Limb (tissue), 2 donors: ENCODE measurements around the gene EPHB4.
"Not testable (repeated sequence)": the region's sequence is repeated elsewhere in the genome, so short reads cannot be mapped to it uniquely, and the experiment has no call there.

Experiments used
- DNase-seq, 2 donors: peaks; one replicate each; pipeline ENCODE4 v3.0.0-alpha.2; 2016; ENCODE audit errors: extremely low spot score in 2 of 2

Gene EPHB4

GRCh38 chr7:100822236-100823139 lies 4.8 kb downstream of the EPHB4 start:
- DNase-seq, result no peak

GRCh38 chr7:100819586-100819985 lies 7.7 kb downstream of the EPHB4 start:
- no peak for DNase-seq

GRCh38 chr7:100818825-100819224 lies 8.5 kb downstream of the EPHB4 start:
- no peak for DNase-seq

GRCh38 chr7:100818366-100818765 lies 9.0 kb downstream of the EPHB4 start:
- no peak for DNase-seq

GRCh38 chr7:100817097-100817496 lies 10.2 kb downstream of the EPHB4 start:
- DNase-seq, result no peak

- DNase-seq, result not testable (repeated sequence)
Measured at GRCh38 chr7:100816515-100816914, 10.8 kb downstream of the EPHB4 start.

GRCh38 chr7:100812729-100813128 lies 14.6 kb downstream of the EPHB4 start:
- no peak for DNase-seq

- DNase-seq, result no peak
Measured at GRCh38 chr7:100811480-100811879, 15.8 kb downstream of the EPHB4 start.

GRCh38 chr7:100808354-100808875 lies 18.9 kb downstream of the EPHB4 start:
- DNase-seq, result no peak

- not testable (repeated sequence) for DNase-seq
Measured at GRCh38 chr7:100806883-100807282, 20.4 kb downstream of the EPHB4 start.

GRCh38 chr7:100806276-100806675 lies 21.0 kb downstream of the EPHB4 start:
- no peak for DNase-seq

- no peak for DNase-seq
Measured at GRCh38 chr7:100804681-100805431, 22.5 kb downstream of the EPHB4 start.

GRCh38 chr7:100803398-100804161 lies 23.7 kb downstream of the EPHB4 start:
- DNase-seq, result peak; percentile 78 to 89

GRCh38 chr7:100802951-100803350 lies 24.4 kb downstream of the EPHB4 start:
- peak in 1 of 2 donors; percentile 45 for DNase-seq

- peak; percentile 49 to 58 for DNase-seq
Measured at GRCh38 chr7:100801833-100802568, 25.3 kb downstream of the EPHB4 start.

GRCh38 chr7:100799037-100799896 lies 28.1 kb downstream of the EPHB4 start:
- DNase-seq, result peak; percentile 44 to 63

- no peak for DNase-seq
Measured at GRCh38 chr7:100794741-100795140, 32.6 kb downstream of the EPHB4 start.

GRCh38 chr7:100793806-100794660 lies 33.3 kb downstream of the EPHB4 start:
- DNase-seq, result no peak
